DND-41 (cell line): ENCODE measurements around the gene CFAP58.

Source experiments
- EZH2 ChIP-seq: IDR thresholded peaks from 3 replicates; pipeline ENCODE4 v1.6.1; 2012; ENCODE audit warnings: borderline replicate concordance, low read depth, mild to moderate bottlenecking, moderate library complexity, low read length, inconsistent platforms; ENCODE audit not compliant: severe bottlenecking
- TF ChIP-seq, protein P1 (sequence below): IDR thresholded peaks from 2 replicates; pipeline ENCODE4 v1.5.1; 2012; ENCODE audit warnings: borderline replicate concordance, low read length, moderate library complexity, mild to moderate bottlenecking; ENCODE audit not compliant: poor library complexity, severe bottlenecking; ENCODE audit errors: extremely low read depth

- TF ChIP-seq, protein P1, sequence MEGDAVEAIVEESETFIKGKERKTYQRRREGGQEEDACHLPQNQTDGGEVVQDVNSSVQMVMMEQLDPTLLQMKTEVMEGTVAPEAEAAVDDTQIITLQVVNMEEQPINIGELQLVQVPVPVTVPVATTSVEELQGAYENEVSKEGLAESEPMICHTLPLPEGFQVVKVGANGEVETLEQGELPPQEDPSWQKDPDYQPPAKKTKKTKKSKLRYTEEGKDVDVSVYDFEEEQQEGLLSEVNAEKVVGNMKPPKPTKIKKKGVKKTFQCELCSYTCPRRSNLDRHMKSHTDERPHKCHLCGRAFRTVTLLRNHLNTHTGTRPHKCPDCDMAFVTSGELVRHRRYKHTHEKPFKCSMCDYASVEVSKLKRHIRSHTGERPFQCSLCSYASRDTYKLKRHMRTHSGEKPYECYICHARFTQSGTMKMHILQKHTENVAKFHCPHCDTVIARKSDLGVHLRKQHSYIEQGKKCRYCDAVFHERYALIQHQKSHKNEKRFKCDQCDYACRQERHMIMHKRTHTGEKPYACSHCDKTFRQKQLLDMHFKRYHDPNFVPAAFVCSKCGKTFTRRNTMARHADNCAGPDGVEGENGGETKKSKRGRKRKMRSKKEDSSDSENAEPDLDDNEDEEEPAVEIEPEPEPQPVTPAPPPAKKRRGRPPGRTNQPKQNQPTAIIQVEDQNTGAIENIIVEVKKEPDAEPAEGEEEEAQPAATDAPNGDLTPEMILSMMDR: no peak
- no peak for TF ChIP-seq EZH2
Observed at GRCh38 chr10:104351061-104351702, 2.5 kb upstream of the CFAP58 start.
